HepG2 (cell line): ENCODE data around the gene METRNL. TPM values are rescaled to one million over a fixed set of nuclear protein-coding genes. Genes with fewer than 3 reads are reported as not detected.
A peak's percentile ranks its signal among the peaks of the same experiment; 100 is the strongest.

ENCODE experiments used
- AGO2 ChIP-seq: fragments of 200-400 bp; formaldehyde crosslinking; optimal IDR thresholded peaks from 2 replicates; pipeline ENCODE3; 2017; ENCODE audit warnings: mild to moderate bottlenecking, low read depth, low read length, moderate library complexity
- IKZF1 ChIP-seq: fragments of 450-650 bp; IDR thresholded peaks from 2 replicates; pipeline ENCODE4 v1.7.1; 2016
- ISX ChIP-seq: sonication (generic); formaldehyde crosslinking; conservative IDR thresholded peaks from 2 replicates; pipeline ENCODE4 v1.5.0; 2020; ENCODE audit warnings: missing genetic modification reagents
- KDM2A ChIP-seq: sonication (generic); formaldehyde crosslinking; IDR thresholded peaks from 2 replicates; pipeline ENCODE4 v1.4.0; 2020; ENCODE audit warnings: low read depth, missing genetic modification reagents, borderline replicate concordance
- MAFF ChIP-seq: IDR thresholded peaks from 2 replicates; pipeline ENCODE4 v1.6.1; 2011; ENCODE audit warnings: low read depth, low read length, improper control_type of control experiment
- RFXAP ChIP-seq: sonication (generic); formaldehyde crosslinking; IDR thresholded peaks from 2 replicates; pipeline ENCODE4 v1.4.0; 2020; ENCODE audit warnings: missing genetic modification reagents, borderline replicate concordance
- SMC3 ChIP-seq: IDR thresholded peaks from 2 replicates; pipeline ENCODE4 v1.6.1; 2011; ENCODE audit warnings: low read length, improper control_type of control experiment
- SP2 ChIP-seq: sonication (generic); formaldehyde crosslinking; IDR thresholded peaks from 2 replicates; pipeline ENCODE4 v1.5.1; 2020; ENCODE audit warnings: mild to moderate bottlenecking, missing genetic modification reagents
- STAT5B ChIP-seq: sonication (generic); formaldehyde crosslinking; IDR thresholded peaks from 2 replicates; pipeline ENCODE4 v1.4.0; 2020; ENCODE audit warnings: missing genetic modification reagents
- ZNF367 ChIP-seq: sonication (generic); formaldehyde crosslinking; IDR thresholded peaks from 2 replicates; pipeline ENCODE4 v1.4.0; 2020; ENCODE audit warnings: missing genetic modification reagents, borderline replicate concordance
- ZNF44 ChIP-seq: sonication (generic); formaldehyde crosslinking; IDR thresholded peaks from 2 replicates; pipeline ENCODE4 v1.5.1; 2020; ENCODE audit warnings: mild to moderate bottlenecking, missing genetic modification reagents
- ZNF761 ChIP-seq: sonication (generic); formaldehyde crosslinking; conservative IDR thresholded peaks from 2 replicates; pipeline ENCODE4 v1.4.0; 2020; ENCODE audit warnings: mild to moderate bottlenecking, missing genetic modification reagents
- ZNF773 ChIP-seq: sonication (generic); formaldehyde crosslinking; IDR thresholded peaks from 2 replicates; pipeline ENCODE4 v1.4.0; 2020; ENCODE audit warnings: missing genetic modification reagents, borderline replicate concordance
- ZNF790 ChIP-seq: sonication (generic); formaldehyde crosslinking; IDR thresholded peaks from 2 replicates; pipeline ENCODE4 v1.8.0; 2022; ENCODE audit warnings: missing genetic modification reagents, mild to moderate bottlenecking, borderline replicate concordance
- ZNF792 ChIP-seq: IDR thresholded peaks from 2 replicates; pipeline ENCODE4 v1.6.1; 2016
- polyA plus RNA-seq, 8 experiments: library from polyadenylated mRNA; depleted of rRNA in 3 of 8; stranded (reverse) in 7 of 8; unstranded in 1 of 8; fragments of >200 nt; fragmentation: Illumina TruSeq in 4 of 8; extraction: Trizol in 4 of 8; gene quantifications; 2 replicates each; pipeline versions ENCODE4 v1.2.1 to v1.2.3, GENCODE V29; 2011 to 2016; ENCODE audit warnings: low read depth in 4 of 8, missing spikeins in 1 of 8, mixed read lengths in 1 of 8; ENCODE audit not compliant: insufficient read depth in 1 of 8
- total RNA-seq, 5 experiments: library from RNA; depleted of rRNA; stranded (reverse); fragments of >200 nt; fragmentation: Illumina TruSeq; extraction: Trizol; gene quantifications; 2 replicates each; pipeline ENCODE4 v1.2.3, GENCODE V29; 2016; ENCODE audit warnings: low read depth in 1 of 5
- TF ChIP-seq, protein P1 (sequence below): IDR thresholded peaks from 2 replicates; pipeline ENCODE4 v1.6.1; 2018; ENCODE audit warnings: missing genetic modification reagents, mild to moderate bottlenecking, missing compliant biosample characterization
- TF ChIP-seq, protein P2 (sequence below): sonication (generic); formaldehyde crosslinking; IDR thresholded peaks from 2 replicates; pipeline ENCODE4 v1.5.1; 2020; ENCODE audit warnings: missing genetic modification reagents, mild to moderate bottlenecking, borderline replicate concordance
- TF ChIP-seq, protein P3 (sequence below): sonication (generic); formaldehyde crosslinking; IDR thresholded peaks from 2 replicates; pipeline ENCODE4 v1.4.0; 2020; ENCODE audit warnings: missing genetic modification reagents
- TF ChIP-seq, protein P4 (sequence below): sonication (generic); formaldehyde crosslinking; IDR thresholded peaks from 2 replicates; pipeline ENCODE4 v1.4.0; 2020; ENCODE audit warnings: missing genetic modification reagents, low read depth, mild to moderate bottlenecking, borderline replicate concordance
- TF ChIP-seq, protein P5 (sequence below), 2 experiments: sonication (generic) in 1 of 2; formaldehyde crosslinking in 1 of 2; IDR thresholded peaks; 2 replicates each; pipeline versions ENCODE4 v1.6.1 to v1.9.0; 2014 to 2022; ENCODE audit warnings: antibody characterized with exemption in 1 of 2, borderline replicate concordance in 1 of 2, inconsistent platforms in 1 of 2, low read depth in 1 of 2, missing genetic modification reagents in 1 of 2

METRNL gene
- total and polyA plus RNA-seq, 2 of the 13 experiments (the other 11 are each of a cell fraction or from before 2014, with no cell fraction given): 0.66 to 0.84 TPM

DNA sequence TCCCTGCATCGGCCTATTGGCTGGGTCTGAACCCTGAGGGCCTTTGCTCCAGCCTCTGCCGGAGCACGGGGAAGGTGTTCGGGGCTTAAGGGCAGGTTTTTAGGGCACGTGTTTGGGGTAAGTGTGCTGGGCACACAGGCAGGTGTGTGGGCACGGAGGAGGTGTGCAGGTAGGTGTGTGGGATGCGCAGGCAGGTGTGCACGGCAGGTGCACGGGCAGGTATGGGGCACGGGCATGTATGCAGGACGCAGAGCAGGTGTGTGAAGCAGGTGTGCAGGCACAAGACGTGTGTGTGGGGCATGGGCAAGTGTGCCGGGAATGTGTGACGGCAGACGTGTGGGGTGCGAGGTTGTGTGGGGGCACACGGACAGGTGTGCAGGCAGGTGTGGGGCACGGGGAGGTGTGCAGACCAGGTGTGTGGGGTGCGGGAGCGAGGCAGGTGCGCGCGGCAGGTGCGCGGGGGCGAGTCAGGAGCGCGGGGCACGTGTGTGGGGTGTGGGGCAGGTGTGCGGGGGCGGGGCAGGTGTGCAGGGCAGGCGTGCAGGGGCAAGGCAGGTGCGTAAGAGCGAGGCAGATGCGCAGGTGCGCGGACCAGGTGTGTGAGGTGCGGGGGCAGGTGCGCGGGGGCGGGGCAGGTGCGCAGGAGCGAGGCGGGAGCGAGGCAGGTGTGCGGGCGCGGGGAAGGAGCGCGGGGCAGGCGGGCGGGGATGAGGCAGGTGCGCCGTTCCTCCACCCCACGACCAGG, 28.6 kb upstream of the METRNL start (continued):
- peak; percentile 37; the same call in 1 of the 2 replicates for TF ChIP-seq ZNF790
- TF ChIP-seq, protein P1, sequence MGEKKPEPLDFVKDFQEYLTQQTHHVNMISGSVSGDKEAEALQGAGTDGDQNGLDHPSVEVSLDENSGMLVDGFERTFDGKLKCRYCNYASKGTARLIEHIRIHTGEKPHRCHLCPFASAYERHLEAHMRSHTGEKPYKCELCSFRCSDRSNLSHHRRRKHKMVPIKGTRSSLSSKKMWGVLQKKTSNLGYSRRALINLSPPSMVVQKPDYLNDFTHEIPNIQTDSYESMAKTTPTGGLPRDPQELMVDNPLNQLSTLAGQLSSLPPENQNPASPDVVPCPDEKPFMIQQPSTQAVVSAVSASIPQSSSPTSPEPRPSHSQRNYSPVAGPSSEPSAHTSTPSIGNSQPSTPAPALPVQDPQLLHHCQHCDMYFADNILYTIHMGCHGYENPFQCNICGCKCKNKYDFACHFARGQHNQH (CRISPR knock-in tag): no peak
- no peak for TF ChIP-seq MAFF
- TF ChIP-seq, protein P2, sequence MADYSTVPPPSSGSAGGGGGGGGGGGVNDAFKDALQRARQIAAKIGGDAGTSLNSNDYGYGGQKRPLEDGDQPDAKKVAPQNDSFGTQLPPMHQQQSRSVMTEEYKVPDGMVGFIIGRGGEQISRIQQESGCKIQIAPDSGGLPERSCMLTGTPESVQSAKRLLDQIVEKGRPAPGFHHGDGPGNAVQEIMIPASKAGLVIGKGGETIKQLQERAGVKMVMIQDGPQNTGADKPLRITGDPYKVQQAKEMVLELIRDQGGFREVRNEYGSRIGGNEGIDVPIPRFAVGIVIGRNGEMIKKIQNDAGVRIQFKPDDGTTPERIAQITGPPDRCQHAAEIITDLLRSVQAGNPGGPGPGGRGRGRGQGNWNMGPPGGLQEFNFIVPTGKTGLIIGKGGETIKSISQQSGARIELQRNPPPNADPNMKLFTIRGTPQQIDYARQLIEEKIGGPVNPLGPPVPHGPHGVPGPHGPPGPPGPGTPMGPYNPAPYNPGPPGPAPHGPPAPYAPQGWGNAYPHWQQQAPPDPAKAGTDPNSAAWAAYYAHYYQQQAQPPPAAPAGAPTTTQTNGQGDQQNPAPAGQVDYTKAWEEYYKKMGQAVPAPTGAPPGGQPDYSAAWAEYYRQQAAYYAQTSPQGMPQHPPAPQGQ (CRISPR knock-in tag): no peak
- no peak for TF ChIP-seq KDM2A
- TF ChIP-seq SMC3: no peak
- no peak for TF ChIP-seq IKZF1
- no peak for TF ChIP-seq SP2 (CRISPR knock-in tag)
- TF ChIP-seq AGO2: peak; percentile 55
- TF ChIP-seq, protein P3, sequence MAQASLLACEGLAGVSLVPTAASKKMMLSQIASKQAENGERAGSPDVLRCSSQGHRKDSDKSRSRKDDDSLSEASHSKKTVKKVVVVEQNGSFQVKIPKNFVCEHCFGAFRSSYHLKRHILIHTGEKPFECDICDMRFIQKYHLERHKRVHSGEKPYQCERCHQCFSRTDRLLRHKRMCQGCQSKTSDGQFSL: no peak
- no peak for TF ChIP-seq RFXAP (CRISPR knock-in tag)
- TF ChIP-seq ZNF367 (CRISPR knock-in tag): no peak
- TF ChIP-seq, protein P4, sequence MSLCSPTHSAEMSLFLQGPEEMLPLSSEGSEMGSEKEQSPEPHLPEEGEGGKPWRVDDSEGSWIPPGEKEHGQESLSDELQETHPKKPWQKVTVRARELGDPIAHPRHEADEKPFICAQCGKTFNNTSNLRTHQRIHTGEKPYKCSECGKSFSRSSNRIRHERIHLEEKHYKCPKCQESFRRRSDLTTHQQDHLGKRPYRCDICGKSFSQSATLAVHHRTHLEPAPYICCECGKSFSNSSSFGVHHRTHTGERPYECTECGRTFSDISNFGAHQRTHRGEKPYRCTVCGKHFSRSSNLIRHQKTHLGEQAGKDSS (CRISPR knock-in tag): no peak
- no peak for TF ChIP-seq ZNF773
- TF ChIP-seq, protein P5, sequence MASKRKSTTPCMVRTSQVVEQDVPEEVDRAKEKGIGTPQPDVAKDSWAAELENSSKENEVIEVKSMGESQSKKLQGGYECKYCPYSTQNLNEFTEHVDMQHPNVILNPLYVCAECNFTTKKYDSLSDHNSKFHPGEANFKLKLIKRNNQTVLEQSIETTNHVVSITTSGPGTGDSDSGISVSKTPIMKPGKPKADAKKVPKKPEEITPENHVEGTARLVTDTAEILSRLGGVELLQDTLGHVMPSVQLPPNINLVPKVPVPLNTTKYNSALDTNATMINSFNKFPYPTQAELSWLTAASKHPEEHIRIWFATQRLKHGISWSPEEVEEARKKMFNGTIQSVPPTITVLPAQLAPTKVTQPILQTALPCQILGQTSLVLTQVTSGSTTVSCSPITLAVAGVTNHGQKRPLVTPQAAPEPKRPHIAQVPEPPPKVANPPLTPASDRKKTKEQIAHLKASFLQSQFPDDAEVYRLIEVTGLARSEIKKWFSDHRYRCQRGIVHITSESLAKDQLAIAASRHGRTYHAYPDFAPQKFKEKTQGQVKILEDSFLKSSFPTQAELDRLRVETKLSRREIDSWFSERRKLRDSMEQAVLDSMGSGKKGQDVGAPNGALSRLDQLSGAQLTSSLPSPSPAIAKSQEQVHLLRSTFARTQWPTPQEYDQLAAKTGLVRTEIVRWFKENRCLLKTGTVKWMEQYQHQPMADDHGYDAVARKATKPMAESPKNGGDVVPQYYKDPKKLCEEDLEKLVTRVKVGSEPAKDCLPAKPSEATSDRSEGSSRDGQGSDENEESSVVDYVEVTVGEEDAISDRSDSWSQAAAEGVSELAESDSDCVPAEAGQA (IDR thresholded peaks at IDR 0.05; ENCODE audit: low read depth): no peak
- TF ChIP-seq, protein P5 (CRISPR knock-in tag; IDR thresholded peaks at IDR 0.05; ENCODE audit: borderline replicate concordance): no peak
- no peak for TF ChIP-seq STAT5B (CRISPR knock-in tag)
- no peak; the same call in 1 of the 2 replicates for TF ChIP-seq ZNF761 (CRISPR knock-in tag)
- TF ChIP-seq ISX (CRISPR knock-in tag): no peak
- no peak for TF ChIP-seq ZNF44
- TF ChIP-seq ZNF792 (CRISPR knock-in tag): no peak
